ENCODE results near the gene TOM1. TPM values are rescaled to one million over a fixed set of nuclear protein-coding genes. Genes with fewer than 3 reads are reported as not detected.

TOM1 gene
- total RNA-seq, 2 experiments from 2014 or later: 22.7 to 30.6 TPM

GRCh38 chr22:35367331-35367886 is 67.7 kb downstream of the TOM1 start:
- TF ChIP-seq EZH2phosphoT487 (IDR thresholded peaks at IDR 0.05; ENCODE audit: borderline replicate concordance, low read depth, low read length): no peak
- TF ChIP-seq CTCF (conservative IDR thresholded peaks at IDR 0.05; ENCODE audit: low read length): peak; percentile 59

GRCh38 chr22:35368386-35368785 is 68.7 kb downstream of the TOM1 start:
- no TSS peak for BruUV-seq (replicated peaks)
- H3K4me3 ChIP-seq (ENCODE audit: low read depth, low read length, poor library complexity, severe bottlenecking): no peak overlapping the region
- H2AFZ ChIP-seq (ENCODE audit: low read length): no peak overlapping the region
- POLR2A ChIA-PET: interaction anchor here (1.1 kb wide), 1 partner anchor 17 kb away, joined by 3 read pairs; no protein-coding TSS in a partner anchor
- CTCF ChIA-PET (ENCODE audit: unreplicated experiment): no interaction called here
- no peak for DNase-seq (ENCODE audit: low spot score)
- no peak overlapping the region for H3K4me2 ChIP-seq (ENCODE audit: low read length)
- H4K20me1 ChIP-seq (ENCODE audit: insufficient read depth, low read length): no peaks in the 10 kb centered on the region
- H3K4me1 ChIP-seq (ENCODE audit: insufficient read depth, low read length, poor library complexity, severe bottlenecking): peaks cover 42% of the 10 kb centered on the region
- H3K9me3 ChIP-seq (ENCODE audit: low read length): no peaks in the 10 kb centered on the region
- no peaks in the 10 kb centered on the region for H3K9me2 ChIP-seq (ENCODE audit: insufficient read depth, low read length)
- no peaks in the 10 kb centered on the region for H3K36me3 ChIP-seq (ENCODE audit: insufficient read depth, low read length)
- intact Hi-C loops (cut with micrococcal nuclease; ENCODE audit: unreplicated experiment): no loop called here
- no peak overlapping the region for H3K27ac ChIP-seq (ENCODE audit: low read depth, low read length, poor library complexity, severe bottlenecking)
- TF ChIP-seq EZH2phosphoT487 (IDR thresholded peaks at IDR 0.05; ENCODE audit: borderline replicate concordance, low read depth, low read length) (no peak), CTCF (conservative IDR thresholded peaks at IDR 0.05; ENCODE audit: low read length) (no peak)
- H3K79me2 ChIP-seq (ENCODE audit: insufficient read depth, low read depth, low read length): no peaks in the 10 kb centered on the region

More at GRCh38 chr22:35367331-35367886, 67.7 kb downstream of the TOM1 start:
- H3K27ac ChIP-seq (ENCODE audit: low read depth, low read length, poor library complexity, severe bottlenecking): peak overlapping the region; percentile 10
- intact Hi-C loops (cut with micrococcal nuclease; ENCODE audit: unreplicated experiment): no loop called here
- no peaks in the 10 kb centered on the region for H4K20me1 ChIP-seq (ENCODE audit: insufficient read depth, low read length)
- H3K4me2 ChIP-seq (ENCODE audit: low read length): peak overlapping the region; percentile 48
- H3K79me2 ChIP-seq (ENCODE audit: insufficient read depth, low read depth, low read length): no peaks in the 10 kb centered on the region
- CTCF ChIA-PET (ENCODE audit: unreplicated experiment): no interaction called here
- H3K4me3 ChIP-seq (ENCODE audit: low read depth, low read length, poor library complexity, severe bottlenecking): no peak overlapping the region
- peak overlapping the region; percentile 90 for H2AFZ ChIP-seq (ENCODE audit: low read length)
- peak; percentile 67 for DNase-seq (ENCODE audit: low spot score)
- H3K4me1 ChIP-seq (ENCODE audit: insufficient read depth, low read length, poor library complexity, severe bottlenecking): peaks cover 52% of the 10 kb centered on the region
- H3K36me3 ChIP-seq (ENCODE audit: insufficient read depth, low read length): no peaks in the 10 kb centered on the region
- no peaks in the 10 kb centered on the region for H3K9me3 ChIP-seq (ENCODE audit: low read length)
- POLR2A ChIA-PET: no interaction called here
- no peaks in the 10 kb centered on the region for H3K9me2 ChIP-seq (ENCODE audit: insufficient read depth, low read length)
- BruUV-seq (replicated peaks): no TSS peak

- intact Hi-C loops (cut with micrococcal nuclease; ENCODE audit: unreplicated experiment): no loop called here
- H3K9me3 ChIP-seq (ENCODE audit: low read length): no peaks in the 10 kb centered on the region
- H3K4me2 ChIP-seq (ENCODE audit: low read length): no peak overlapping the region
- no peaks in the 10 kb centered on the region for H4K20me1 ChIP-seq (ENCODE audit: insufficient read depth, low read length)
- no peaks in the 10 kb centered on the region for H3K36me3 ChIP-seq (ENCODE audit: insufficient read depth, low read length)
- H3K9me2 ChIP-seq (ENCODE audit: insufficient read depth, low read length): no peaks in the 10 kb centered on the region
- no peak overlapping the region for H3K4me3 ChIP-seq (ENCODE audit: low read depth, low read length, poor library complexity, severe bottlenecking)
- ChIA-PET CTCF (ENCODE audit: unreplicated experiment) (no interaction called here), POLR2A (no interaction called here)
- BruUV-seq (replicated peaks): no TSS peak
- H3K79me2 ChIP-seq (ENCODE audit: insufficient read depth, low read depth, low read length): no peaks in the 10 kb centered on the region
- H2AFZ ChIP-seq (ENCODE audit: low read length): no peak overlapping the region; the same call in 1 of the 2 replicates
- TF ChIP-seq EZH2phosphoT487 (IDR thresholded peaks at IDR 0.05; ENCODE audit: borderline replicate concordance, low read depth, low read length) (no peak), CTCF (conservative IDR thresholded peaks at IDR 0.05; ENCODE audit: low read length) (no peak)
- peaks cover 33% of the 10 kb centered on the region for H3K4me1 ChIP-seq (ENCODE audit: insufficient read depth, low read length, poor library complexity, severe bottlenecking)
- no peak overlapping the region for H3K27ac ChIP-seq (ENCODE audit: low read depth, low read length, poor library complexity, severe bottlenecking)
- no peak for DNase-seq (ENCODE audit: low spot score)
These were observed 70.3 kb downstream of the TOM1 start for GRCh38 chr22:35369996-35370395.

All from OCI-LY7 (cell line).